GM15510 (cell line): Measurements from ENCODE around the gene EBP.

Experiments
- POLR2A ChIP-seq: IDR thresholded peaks from 3 replicates; pipeline ENCODE4 v1.6.1; 2011; ENCODE audit warnings: borderline replicate concordance; ENCODE audit not compliant: insufficient read length; ENCODE audit errors: extremely low read depth

EBP gene

DNA sequence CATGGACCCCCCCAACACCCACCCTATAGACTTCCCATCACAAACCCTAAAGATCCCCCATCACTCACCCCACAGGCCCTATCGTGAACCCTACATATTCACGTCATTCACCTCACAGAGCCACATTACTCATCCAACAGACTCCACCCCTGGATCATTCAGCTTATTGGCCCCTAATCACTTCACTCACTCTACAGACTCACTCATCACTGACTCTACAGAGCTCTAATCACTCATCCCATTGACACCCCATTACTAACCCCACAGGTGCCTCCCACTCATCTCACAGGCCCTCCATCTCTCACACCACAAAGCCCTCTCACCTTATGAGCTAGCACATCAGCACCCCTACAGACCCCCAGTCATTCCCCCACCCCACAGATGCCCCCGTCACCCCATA is 11.6 kb downstream of the EBP start:
- TF ChIP-seq POLR2A, result no peak

DNA sequence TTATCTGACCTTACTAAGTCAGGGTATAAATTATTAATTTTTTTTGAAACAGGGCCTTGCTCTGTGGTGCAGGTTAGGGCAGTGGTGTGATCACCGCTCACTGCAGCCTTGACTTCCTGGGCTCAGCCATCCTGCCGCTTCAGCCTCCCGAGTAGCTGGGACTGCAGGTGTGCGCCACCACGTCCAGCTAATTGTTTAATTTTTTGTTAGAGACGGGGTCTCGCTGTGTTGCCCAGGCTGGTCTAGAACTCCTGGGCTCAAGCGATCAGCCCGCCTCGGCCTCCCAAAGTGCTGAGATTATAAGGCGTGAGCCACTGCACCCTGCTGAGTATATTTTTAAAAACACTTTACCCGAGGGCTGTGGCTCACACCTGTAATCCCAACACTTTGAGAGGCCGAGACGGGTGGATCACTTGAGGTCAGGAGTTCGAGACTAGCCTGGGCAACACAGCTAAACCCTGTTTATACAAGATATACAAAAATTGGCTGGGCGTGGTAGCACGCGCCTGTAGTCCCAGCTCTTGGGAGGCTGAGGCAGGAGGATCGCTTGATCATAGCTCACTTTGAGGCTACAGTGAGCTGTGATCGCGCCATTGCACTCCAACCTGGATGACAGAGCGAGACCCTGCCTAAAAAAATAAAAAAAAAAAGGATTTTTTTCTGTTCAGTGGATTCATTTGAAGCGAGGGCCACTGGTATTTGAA is 17.2 kb downstream of the EBP start:
- no peak for TF ChIP-seq POLR2A

GRCh38 chrX:48539345-48540027 is 17.9 kb downstream of the EBP start, which contains the start of gene TBC1D25:
TSS of gene TBC1D25 (plus strand) at chrX:48539714. CDS start at chrX:48539798, 84 bp downstream.
- peak; percentile 41 for TF ChIP-seq POLR2A

DNA sequence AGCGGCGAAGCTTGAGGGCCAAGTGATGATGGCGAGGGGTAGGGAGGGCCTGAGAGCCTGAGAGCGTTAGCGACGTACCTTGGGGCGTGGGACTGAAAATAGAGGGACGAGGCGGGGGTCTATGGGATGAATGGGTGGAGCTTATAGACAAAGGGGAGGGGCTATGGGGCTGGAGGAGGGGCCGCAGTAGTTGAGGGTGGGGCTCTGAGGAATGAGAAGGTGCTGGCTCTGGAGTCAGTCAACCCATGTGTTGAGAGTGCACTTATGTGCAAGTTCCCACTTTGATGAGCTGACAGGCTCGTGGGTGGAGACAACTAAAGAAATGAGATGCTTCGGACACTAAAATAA is 18.4 kb downstream of the EBP start:
- TF ChIP-seq POLR2A, result no peak

- no peak for TF ChIP-seq POLR2A
These were observed 18.9 kb downstream of the EBP start for GRCh38 chrX:48540480-48540879.

GRCh38 chrX:48541140-48541814 is 19.7 kb downstream of the EBP start:
- no peak for TF ChIP-seq POLR2A

DNA sequence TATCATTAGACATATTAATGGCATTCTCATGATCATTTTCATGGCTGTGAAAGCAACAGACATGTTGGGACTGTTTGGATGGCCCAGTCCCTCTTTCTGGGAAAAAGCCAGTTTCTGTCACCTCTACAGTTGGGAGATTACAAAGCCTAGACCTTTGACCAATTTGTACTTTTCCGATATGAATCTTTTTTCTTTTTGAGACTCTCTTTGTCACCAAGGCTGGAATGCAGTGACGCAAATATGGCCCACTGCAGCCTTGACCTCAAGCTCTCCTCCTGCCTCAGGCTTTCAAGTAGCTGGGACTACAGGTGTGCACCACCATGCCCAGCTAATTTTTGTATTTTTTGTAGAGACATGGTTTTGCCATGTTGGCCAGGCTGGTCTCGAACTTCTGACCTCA is 27.3 kb downstream of the EBP start:
- no peak for TF ChIP-seq POLR2A

DNA sequence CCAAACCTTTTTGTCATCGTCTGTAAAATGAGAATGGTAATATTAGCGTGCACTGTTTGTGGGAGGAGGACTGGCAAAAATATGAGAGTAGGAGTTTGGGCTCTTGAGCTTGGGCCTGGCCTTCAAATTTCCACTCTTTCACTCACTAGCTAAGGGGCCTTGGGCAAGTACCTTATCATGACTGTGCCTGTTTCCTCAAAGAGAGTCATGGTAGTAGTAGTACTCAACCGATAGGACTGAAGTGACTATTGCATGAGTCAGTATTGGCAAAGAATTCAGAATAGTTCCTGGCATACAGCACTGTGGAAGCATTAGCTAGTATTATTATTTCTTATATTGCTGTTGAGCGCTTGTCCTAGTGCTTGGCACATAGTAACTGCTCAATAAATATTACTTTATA is 36.7 kb downstream of the EBP start:
- TF ChIP-seq POLR2A, result no peak

DNA sequence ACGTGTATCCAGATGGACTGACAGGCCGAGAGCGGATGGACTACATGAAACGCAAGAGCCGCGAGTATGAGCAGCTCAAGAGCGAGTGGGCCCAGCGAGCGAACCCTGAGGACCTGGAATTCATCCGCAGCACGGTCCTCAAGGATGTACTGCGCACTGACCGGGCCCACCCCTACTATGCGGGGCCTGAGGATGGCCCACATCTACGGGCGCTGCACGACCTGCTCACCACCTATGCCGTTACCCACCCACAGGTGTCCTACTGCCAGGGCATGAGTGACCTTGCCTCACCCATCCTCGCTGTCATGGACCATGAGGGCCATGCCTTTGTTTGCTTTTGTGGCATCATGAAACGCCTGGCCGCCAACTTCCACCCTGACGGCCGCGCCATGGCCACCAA is 38.0 kb downstream of the EBP start:
- TF ChIP-seq POLR2A, result no peak

DNA sequence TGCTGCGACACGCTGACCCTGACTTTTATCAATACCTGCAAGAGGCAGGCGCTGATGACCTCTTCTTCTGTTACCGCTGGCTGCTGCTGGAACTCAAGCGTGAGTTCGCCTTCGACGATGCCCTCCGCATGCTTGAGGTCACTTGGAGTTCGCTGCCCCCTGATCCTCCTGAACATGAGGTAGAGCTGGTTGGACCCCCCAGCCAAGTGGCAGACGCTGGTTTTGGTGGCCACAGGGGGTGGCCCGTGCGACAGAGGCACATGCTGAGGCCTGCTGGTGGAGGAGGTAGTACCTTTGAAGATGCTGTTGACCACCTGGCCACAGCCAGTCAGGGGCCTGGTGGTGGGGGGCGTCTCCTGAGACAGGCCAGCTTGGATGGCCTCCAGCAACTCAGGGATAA is 38.4 kb downstream of the EBP start:
- TF ChIP-seq POLR2A, result no peak

GRCh38 chrX:48560681-48561080 is 39.1 kb downstream of the EBP start:
- TF ChIP-seq POLR2A, result no peak

DNA sequence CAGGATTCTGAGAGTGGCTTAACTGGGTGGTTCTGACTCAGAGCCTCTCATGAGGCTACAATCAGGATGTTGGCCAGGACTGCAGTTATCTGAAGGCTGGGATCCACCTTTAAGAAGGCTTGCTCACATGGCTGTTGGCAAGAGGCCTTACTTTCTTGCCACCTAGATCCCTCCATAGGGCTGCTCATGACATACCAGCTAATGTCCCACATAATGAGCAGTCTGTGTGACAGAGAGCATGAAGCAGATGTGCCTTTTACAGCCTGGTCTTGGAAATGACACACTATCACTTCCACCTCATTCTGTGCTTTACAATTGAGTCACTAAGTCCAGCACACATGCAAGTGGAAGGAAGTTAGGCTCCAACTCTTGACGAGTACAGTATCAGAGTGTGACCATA is 48.4 kb downstream of the EBP start:
- no peak for TF ChIP-seq POLR2A

- no peak for TF ChIP-seq POLR2A
These were observed 52.2 kb downstream of the EBP start for GRCh38 chrX:48573690-48574269.

DNA sequence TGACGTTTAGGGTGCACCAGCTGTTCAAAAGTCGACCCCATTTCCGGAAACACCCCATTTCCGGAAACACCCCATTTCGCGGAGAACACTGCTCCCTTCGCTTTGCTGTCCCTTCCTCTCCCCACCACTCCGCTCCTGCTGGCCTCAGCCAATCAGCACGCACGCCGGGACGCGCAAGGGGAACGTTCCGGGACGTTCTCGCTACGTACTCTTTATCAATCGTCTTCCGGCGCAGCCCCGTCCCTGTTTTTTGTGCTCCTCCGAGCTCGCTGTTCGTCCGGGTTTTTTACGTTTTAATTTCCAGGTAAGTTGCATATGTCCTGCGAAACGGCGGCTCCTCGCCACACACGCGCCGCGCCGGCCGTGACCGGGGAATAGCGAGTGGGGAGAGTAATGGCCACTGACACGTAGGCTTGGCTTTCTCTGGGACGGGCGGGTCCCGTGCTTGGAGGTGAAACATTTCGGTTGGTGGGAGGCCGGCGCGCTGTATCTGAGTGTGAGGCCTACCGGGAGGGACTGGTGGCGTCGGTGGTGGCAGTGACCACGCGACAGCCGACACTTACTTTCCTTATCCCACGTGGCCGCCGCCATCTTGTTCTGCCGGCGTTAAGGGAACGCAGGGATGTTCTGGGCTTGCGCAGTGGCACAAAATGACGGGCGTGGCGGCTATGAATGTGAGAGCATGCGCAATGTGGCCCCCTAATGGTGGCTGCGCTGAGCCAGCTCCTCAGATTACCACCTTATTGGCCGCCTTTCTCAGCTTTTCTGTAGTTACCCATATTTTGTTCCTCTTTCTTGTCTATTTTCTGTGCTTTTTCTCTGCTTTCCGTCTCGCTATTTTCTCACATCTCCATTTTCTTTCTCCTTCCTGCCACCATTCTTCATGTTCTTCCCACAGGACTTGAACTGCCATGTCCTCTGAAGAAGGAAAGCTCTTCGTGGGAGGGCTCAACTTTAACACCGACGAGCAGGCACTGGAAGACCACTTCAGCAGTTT is 53.0 kb downstream of the EBP start, which contains the start of gene RBM3:
RBM3 (plus strand) TSS at position 215 of the 997 bp plus-strand sequence; CDS start at position 912, 697 bp downstream.
- peak; percentile 78 for TF ChIP-seq POLR2A
